ENCODE data around the gene POGLUT2.

DNA sequence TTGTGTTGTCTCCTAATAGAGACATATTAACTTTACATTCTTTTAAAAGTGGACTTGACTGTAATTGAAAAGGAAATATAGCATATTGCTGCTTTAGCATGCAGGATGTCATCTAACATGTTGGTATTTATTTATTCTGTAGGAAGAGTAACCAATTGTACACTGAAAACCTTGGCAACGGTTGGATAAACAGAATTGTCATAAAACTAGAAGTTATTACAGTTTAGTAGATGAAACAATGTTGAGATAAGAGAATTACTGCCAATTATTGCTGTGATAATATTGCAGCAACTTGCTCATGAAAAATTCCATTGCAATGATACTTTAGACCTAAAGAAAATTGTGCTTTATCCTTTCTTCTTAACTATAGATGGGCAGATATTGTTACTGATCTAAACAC is 39.5 kb upstream of the POGLUT2 start:
- TF ChIP-seq POLR2AphosphoS5 (IDR thresholded peaks at IDR 0.05; ENCODE audit: low read depth): no peak
- TF ChIP-seq, protein P1, sequence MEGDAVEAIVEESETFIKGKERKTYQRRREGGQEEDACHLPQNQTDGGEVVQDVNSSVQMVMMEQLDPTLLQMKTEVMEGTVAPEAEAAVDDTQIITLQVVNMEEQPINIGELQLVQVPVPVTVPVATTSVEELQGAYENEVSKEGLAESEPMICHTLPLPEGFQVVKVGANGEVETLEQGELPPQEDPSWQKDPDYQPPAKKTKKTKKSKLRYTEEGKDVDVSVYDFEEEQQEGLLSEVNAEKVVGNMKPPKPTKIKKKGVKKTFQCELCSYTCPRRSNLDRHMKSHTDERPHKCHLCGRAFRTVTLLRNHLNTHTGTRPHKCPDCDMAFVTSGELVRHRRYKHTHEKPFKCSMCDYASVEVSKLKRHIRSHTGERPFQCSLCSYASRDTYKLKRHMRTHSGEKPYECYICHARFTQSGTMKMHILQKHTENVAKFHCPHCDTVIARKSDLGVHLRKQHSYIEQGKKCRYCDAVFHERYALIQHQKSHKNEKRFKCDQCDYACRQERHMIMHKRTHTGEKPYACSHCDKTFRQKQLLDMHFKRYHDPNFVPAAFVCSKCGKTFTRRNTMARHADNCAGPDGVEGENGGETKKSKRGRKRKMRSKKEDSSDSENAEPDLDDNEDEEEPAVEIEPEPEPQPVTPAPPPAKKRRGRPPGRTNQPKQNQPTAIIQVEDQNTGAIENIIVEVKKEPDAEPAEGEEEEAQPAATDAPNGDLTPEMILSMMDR (conservative IDR thresholded peaks at IDR 0.05; ENCODE audit: low read depth in 2 of 2): no peak
- no peak for TF ChIP-seq EZH2 (IDR thresholded peaks at IDR 0.05; ENCODE audit: low read depth, unreplicated experiment)

Data from GM23338 (cell line).